Astrocyte (in vitro differentiated cells and primary cell): ENCODE data around the gene C2orf42. TPM values are rescaled to one million over a fixed set of nuclear protein-coding genes. Genes with fewer than 3 reads are reported as not detected.
A peak's percentile ranks its signal among the peaks of the same experiment; 100 is the strongest.

ENCODE experiments used
- DNase-seq: peaks from one replicate; pipeline ENCODE4 v3.0.0-alpha.2; 2010; ENCODE audit warnings: low read depth
- FAIRE-seq: peaks from 2 replicates; lab custom pipeline; 2011; peaks lifted over from hg19 to GRCh38; lab: Jason Lieb, UNC
- H2AFZ ChIP-seq: 2 replicates; pipeline ENCODE4 v1.6.0; 2012; ENCODE audit warnings: low read depth, low read length, inconsistent platforms
- H3K27ac ChIP-seq: 2 replicates; pipeline ENCODE4 v1.5.1; 2011; ENCODE audit warnings: low read depth, low read length, inconsistent platforms
- H3K27me3 ChIP-seq: 2 replicates; pipeline ENCODE4 v1.6.0; 2011; ENCODE audit warnings: low read length, inconsistent platforms; ENCODE audit not compliant: insufficient read depth
- H3K36me3 ChIP-seq: 2 replicates; pipeline ENCODE4 v1.5.1; 2011; ENCODE audit warnings: low read length, inconsistent platforms; ENCODE audit not compliant: insufficient read depth
- H3K4me1 ChIP-seq: 2 replicates; pipeline ENCODE4 v1.5.1; 2011; ENCODE audit warnings: low read length, inconsistent platforms; ENCODE audit not compliant: insufficient read depth
- H3K4me2 ChIP-seq: 2 replicates; pipeline ENCODE4 v1.6.0; 2012; ENCODE audit warnings: low read length, inconsistent platforms
- H3K4me3 ChIP-seq: 2 replicates; pipeline ENCODE4 v1.5.1; 2011; ENCODE audit warnings: low read depth, mild to moderate bottlenecking, low read length, inconsistent platforms; ENCODE audit not compliant: insufficient read depth
- H3K79me2 ChIP-seq: 2 replicates; pipeline ENCODE4 v1.6.0; 2012; ENCODE audit warnings: mild to moderate bottlenecking, low read length, inconsistent platforms; ENCODE audit not compliant: insufficient read depth
- H3K9ac ChIP-seq: 2 replicates; pipeline ENCODE4 v1.6.0; 2012; ENCODE audit warnings: mild to moderate bottlenecking, low read length, inconsistent platforms
- H3K9me3 ChIP-seq: 2 replicates; pipeline ENCODE4 v1.5.1; 2012; ENCODE audit warnings: low read depth, mild to moderate bottlenecking, low read length, inconsistent platforms; ENCODE audit not compliant: insufficient read depth
- H4K20me1 ChIP-seq: 2 replicates; pipeline ENCODE4 v1.6.0; 2012; ENCODE audit warnings: low read length, inconsistent platforms; ENCODE audit not compliant: insufficient read depth
- H3K27ac Mint-ChIP-seq: one replicate; pipeline ENCODE4 v1.8.0; 2021; ENCODE audit warnings: mild to moderate bottlenecking, mixed read lengths; ENCODE audit not compliant: unreplicated experiment
- H3K27me3 Mint-ChIP-seq: one replicate; pipeline ENCODE4 v1.8.0; 2021; ENCODE audit warnings: low read depth, mixed read lengths; ENCODE audit not compliant: unreplicated experiment
- H3K36me3 Mint-ChIP-seq: one replicate; pipeline ENCODE4 v1.8.0; 2021; ENCODE audit warnings: low read depth, mixed read lengths; ENCODE audit not compliant: unreplicated experiment
- H3K4me1 Mint-ChIP-seq: one replicate; pipeline ENCODE4 v1.8.0; 2021; ENCODE audit warnings: low read depth, mixed read lengths; ENCODE audit not compliant: unreplicated experiment
- H3K4me3 Mint-ChIP-seq: one replicate; pipeline ENCODE4 v1.8.0; 2021; ENCODE audit warnings: mild to moderate bottlenecking, moderate library complexity, mixed read lengths; ENCODE audit not compliant: unreplicated experiment
- H3K9me3 Mint-ChIP-seq: one replicate; pipeline ENCODE4 v1.8.0; 2021; ENCODE audit warnings: mild to moderate bottlenecking, mixed read lengths; ENCODE audit not compliant: unreplicated experiment
- EZH2 ChIP-seq: IDR thresholded peaks from 2 replicates; pipeline ENCODE4 v1.6.1; 2012; ENCODE audit warnings: mild to moderate bottlenecking, low read length, inconsistent platforms; ENCODE audit not compliant: insufficient read depth
- total RNA-seq: library from RNA; stranded (reverse); gene quantifications from 2 replicates; pipeline ENCODE4 v1.2.1, GENCODE V29; 2021
- TF ChIP-seq, protein P1 (sequence below): IDR thresholded peaks from 2 replicates; pipeline ENCODE4 v1.5.1; 2011; ENCODE audit warnings: low read depth, mild to moderate bottlenecking, inconsistent platforms, low read length, moderate library complexity; ENCODE audit not compliant: insufficient read depth

C2orf42 gene
- total RNA-seq, 1 donor from 2014 or later: 20.7 TPM

DNA sequence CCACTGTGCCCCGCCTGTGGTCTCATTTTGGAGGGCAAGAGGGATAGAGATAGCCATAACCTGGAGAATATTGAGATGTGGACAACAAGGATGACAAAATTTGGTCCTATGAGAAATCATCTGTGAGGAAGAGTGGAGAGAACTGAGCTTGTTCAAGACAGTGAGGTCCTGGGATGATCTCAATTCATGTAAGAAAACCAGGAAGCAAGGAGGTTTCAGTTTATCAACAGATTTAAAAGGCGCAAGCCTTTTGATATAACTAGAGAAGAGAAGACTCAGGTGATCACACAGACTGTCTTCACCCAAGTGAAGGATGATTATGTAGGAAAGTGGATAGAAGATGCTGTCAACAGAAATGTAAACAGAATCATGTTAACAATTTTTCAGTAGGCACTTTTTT is 64.4 kb downstream of the C2orf42 start:
- peaks cover 22% of the 10 kb centered on the region for H3K4me1 Mint-ChIP-seq

DNA sequence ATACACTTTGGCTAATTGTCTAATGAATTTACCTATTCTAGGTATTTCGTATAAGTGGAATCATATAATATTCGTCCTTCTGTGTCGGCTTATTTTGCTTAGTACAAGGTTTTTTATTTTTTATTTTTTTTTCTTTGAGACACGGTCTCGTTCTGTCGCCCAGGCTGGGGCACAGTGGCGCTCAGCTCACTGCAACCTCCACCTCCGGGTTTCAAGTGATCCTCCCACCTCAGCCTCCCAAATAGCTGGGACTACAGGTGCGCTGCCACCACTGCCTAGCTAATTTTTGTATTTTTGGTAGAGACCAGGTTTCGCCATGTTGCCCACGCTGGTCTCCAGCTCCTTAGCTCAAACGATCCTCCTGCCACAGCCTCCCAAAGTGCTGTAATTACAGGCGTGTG is 65.3 kb downstream of the C2orf42 start:
- Histone ChIP-seq H3K27ac (peak overlapping the region; percentile 97), H2AFZ (peak overlapping the region; percentile 91), H3K4me2 (peak overlapping the region; percentile 100), H3K9ac (peak overlapping the region; percentile 100), H4K20me1 (no peaks in the 10 kb centered on the region), H3K79me2 (no peaks in the 10 kb centered on the region), H3K36me3 (no peaks in the 10 kb centered on the region), H3K27me3 (no peaks in the 10 kb centered on the region), H3K4me3 (peak overlapping the region; percentile 72), H3K9me3 (no peaks in the 10 kb centered on the region), H3K4me1 (peaks cover 17% of the 10 kb centered on the region)
- Mint-ChIP-seq H3K4me3 (peak overlapping the region; percentile 60), H3K36me3 (no peaks in the 10 kb centered on the region), H3K9me3 (no peaks in the 10 kb centered on the region), H3K27ac (peak overlapping the region; percentile 98), H3K27me3 (no peaks in the 10 kb centered on the region), H3K4me1 (peaks cover 22% of the 10 kb centered on the region)
- FAIRE-seq: no peak
- DNase-seq: no peak
- TF ChIP-seq, protein P1, sequence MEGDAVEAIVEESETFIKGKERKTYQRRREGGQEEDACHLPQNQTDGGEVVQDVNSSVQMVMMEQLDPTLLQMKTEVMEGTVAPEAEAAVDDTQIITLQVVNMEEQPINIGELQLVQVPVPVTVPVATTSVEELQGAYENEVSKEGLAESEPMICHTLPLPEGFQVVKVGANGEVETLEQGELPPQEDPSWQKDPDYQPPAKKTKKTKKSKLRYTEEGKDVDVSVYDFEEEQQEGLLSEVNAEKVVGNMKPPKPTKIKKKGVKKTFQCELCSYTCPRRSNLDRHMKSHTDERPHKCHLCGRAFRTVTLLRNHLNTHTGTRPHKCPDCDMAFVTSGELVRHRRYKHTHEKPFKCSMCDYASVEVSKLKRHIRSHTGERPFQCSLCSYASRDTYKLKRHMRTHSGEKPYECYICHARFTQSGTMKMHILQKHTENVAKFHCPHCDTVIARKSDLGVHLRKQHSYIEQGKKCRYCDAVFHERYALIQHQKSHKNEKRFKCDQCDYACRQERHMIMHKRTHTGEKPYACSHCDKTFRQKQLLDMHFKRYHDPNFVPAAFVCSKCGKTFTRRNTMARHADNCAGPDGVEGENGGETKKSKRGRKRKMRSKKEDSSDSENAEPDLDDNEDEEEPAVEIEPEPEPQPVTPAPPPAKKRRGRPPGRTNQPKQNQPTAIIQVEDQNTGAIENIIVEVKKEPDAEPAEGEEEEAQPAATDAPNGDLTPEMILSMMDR: no peak
- no peak for TF ChIP-seq EZH2

More for the DNA sequence above, 64.4 kb downstream of the C2orf42 start:
- Mint-ChIP-seq H3K9me3 (no peaks in the 10 kb centered on the region), H3K4me3 (no peak overlapping the region), H3K27ac (no peak overlapping the region), H3K36me3 (no peaks in the 10 kb centered on the region), H3K27me3 (no peaks in the 10 kb centered on the region)
- DNase-seq (no peak), FAIRE-seq (no peak)
- Histone ChIP-seq H4K20me1 (no peaks in the 10 kb centered on the region), H2AFZ (no peak overlapping the region), H3K36me3 (no peaks in the 10 kb centered on the region), H3K4me2 (no peak overlapping the region), H3K4me1 (peaks cover 17% of the 10 kb centered on the region), H3K79me2 (no peaks in the 10 kb centered on the region), H3K27ac (no peak overlapping the region), H3K9ac (no peak overlapping the region), H3K4me3 (no peak overlapping the region), H3K27me3 (no peaks in the 10 kb centered on the region), H3K9me3 (no peaks in the 10 kb centered on the region)
- TF ChIP-seq, protein P1: no peak
- TF ChIP-seq EZH2: no peak

DNA sequence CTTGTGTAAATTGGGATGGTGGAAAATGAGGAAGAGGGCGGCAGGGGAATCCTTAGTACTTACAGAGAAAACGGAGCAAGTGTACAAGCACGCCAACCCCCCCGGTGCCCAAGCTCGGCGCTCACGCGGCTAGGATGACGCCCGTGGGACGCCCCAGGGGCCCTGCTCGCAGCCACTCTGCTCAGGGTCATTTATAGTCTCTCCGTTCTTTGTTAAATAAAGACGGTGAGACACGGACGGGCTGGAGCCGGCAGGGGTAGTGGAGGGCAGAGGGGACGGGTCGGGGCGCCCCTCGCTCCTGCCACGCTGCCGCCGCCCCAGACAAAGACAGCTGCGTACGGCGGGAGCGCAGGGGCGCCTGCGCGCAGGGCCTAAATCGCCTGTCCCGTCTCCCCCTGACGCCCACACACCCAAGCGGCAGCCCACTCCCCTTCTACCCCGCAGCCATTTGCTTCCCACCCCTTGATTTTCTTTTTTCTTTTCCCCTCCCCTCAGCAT is 65.8 kb downstream of the C2orf42 start:
- Mint-ChIP-seq H3K4me3 (peak overlapping the region; percentile 81), H3K27me3 (no peaks in the 10 kb centered on the region), H3K4me1 (peaks cover 22% of the 10 kb centered on the region), H3K9me3 (no peaks in the 10 kb centered on the region), H3K36me3 (no peaks in the 10 kb centered on the region), H3K27ac (peak overlapping the region; percentile 98)
- H3K79me2 ChIP-seq: no peaks in the 10 kb centered on the region
- no peaks in the 10 kb centered on the region for H3K36me3 ChIP-seq
- TF ChIP-seq, protein P1: no peak
- no peak for TF ChIP-seq EZH2
- DNase-seq (no peak), FAIRE-seq (no peak)
- peak overlapping the region; percentile 91 for H2AFZ ChIP-seq
- H3K27me3 ChIP-seq: no peaks in the 10 kb centered on the region
- peak overlapping the region; percentile 100 for H3K4me2 ChIP-seq
- peaks cover 17% of the 10 kb centered on the region for H3K4me1 ChIP-seq
- H3K9me3 ChIP-seq: no peaks in the 10 kb centered on the region
- H4K20me1 ChIP-seq: no peaks in the 10 kb centered on the region
- H3K4me3 ChIP-seq: peak overlapping the region; percentile 72
- peak overlapping the region; percentile 97 for H3K27ac ChIP-seq
- peak overlapping the region; percentile 100 for H3K9ac ChIP-seq
